A673 (cell line): ENCODE measurements around the gene MT1H. TPM values are rescaled to one million over a fixed set of nuclear protein-coding genes. Genes with fewer than 3 reads are reported as not detected.

ENCODE experiments used
- BruUV-seq: library from RNA; stranded (reverse); fragments of 400-500 nt; replicated peaks from 2 replicates; lab custom pipeline; 2021; lab: Mats Ljungman, UMichigan
- CTCF ChIA-PET: fragments of 300-600 bp; sonication (Branson Sonifier 250); formaldehyde crosslinking; loops from one replicate; lab custom pipeline; 2022; ENCODE audit warnings: antibody characterized with exemption; lab: Charles Lee
- POLR2A ChIA-PET: fragments of 300-600 bp; sonication (Branson Sonifier 250); formaldehyde crosslinking; loops from one replicate; lab custom pipeline; 2022; ENCODE audit warnings: antibody characterized with exemption; ENCODE audit not compliant: low non-redundant PET; lab: Charles Lee
- DNase-seq: peaks from one replicate; pipeline ENCODE4 v3.0.0-alpha.2; 2015; ENCODE audit warnings: low spot score
- H3K27ac ChIP-seq: fragments of 200-600 bp; sonication (generic); 2 replicates; pipeline ENCODE4 v1.5.1; 2016; ENCODE audit warnings: mixed run types, low read depth, mild to moderate bottlenecking, mixed read lengths, antibody characterized with exemption, low read length; ENCODE audit not compliant: poor library complexity, severe bottlenecking
- H3K27me3 ChIP-seq: fragments of 200-600 bp; sonication (generic); replicated peaks from 2 replicates; pipeline ENCODE4 v1.6.1; 2017; ENCODE audit warnings: mixed run types, low read depth, mild to moderate bottlenecking, mixed read lengths, antibody characterized with exemption, low read length; ENCODE audit not compliant: insufficient read depth, poor library complexity
- H3K36me3 ChIP-seq: fragments of 200-600 bp; sonication (generic); 2 replicates; pipeline ENCODE4 v1.6.1; 2016; ENCODE audit warnings: mixed run types, mild to moderate bottlenecking, mixed read lengths, antibody characterized with exemption, low read length; ENCODE audit not compliant: insufficient read depth, poor library complexity, severe bottlenecking
- H3K4me1 ChIP-seq: fragments of 200-600 bp; sonication (generic); 2 replicates; pipeline ENCODE4 v1.6.1; 2017; ENCODE audit warnings: mixed run types, mild to moderate bottlenecking, mixed read lengths, antibody characterized with exemption, low read length; ENCODE audit not compliant: insufficient read depth, poor library complexity, severe bottlenecking
- H3K4me3 ChIP-seq: fragments of 200-600 bp; sonication (generic); 2 replicates; pipeline ENCODE4 v1.5.1; 2016; ENCODE audit warnings: low read depth, mixed run types, mild to moderate bottlenecking, mixed read lengths, low read length; ENCODE audit not compliant: poor library complexity, severe bottlenecking
- H3K9me3 ChIP-seq: fragments of 200-600 bp; sonication (generic); 2 replicates; pipeline ENCODE4 v1.6.1; 2016; ENCODE audit warnings: mixed run types, low read depth, mild to moderate bottlenecking, mixed read lengths, antibody characterized with exemption, low read length; ENCODE audit not compliant: poor library complexity, severe bottlenecking
- EZH2 ChIP-seq: fragments of 200-600 bp; sonication (generic); IDR thresholded peaks from 2 replicates; pipeline ENCODE4 v1.6.1; 2017; ENCODE audit warnings: borderline replicate concordance, low read depth, mild to moderate bottlenecking, mixed read lengths, antibody characterized with exemption, low read length; ENCODE audit not compliant: poor library complexity, severe bottlenecking
- intact Hi-C: fragments of 100-400 bp; cut with micrococcal nuclease; formaldehyde crosslinking; loops from one replicate; pipeline ENCODE4 v1.10.0; 2022; ENCODE audit not compliant: unreplicated experiment
- total RNA-seq: library from RNA; stranded (reverse); gene quantifications from 2 replicates; pipeline ENCODE4 v1.2.3, GENCODE V29; 2021
- TF ChIP-seq, protein P1 (sequence below): fragments of 300-800, 200-600 bp; sonication (generic); conservative IDR thresholded peaks from 2 replicates; pipeline ENCODE4 v1.5.1; 2017; ENCODE audit warnings: low read depth, mild to moderate bottlenecking, antibody characterized with exemption, low read length, moderate library complexity, mixed read lengths

MT1H gene
- total RNA-seq, 1 experiment from 2014 or later: 2.4 TPM

DNA sequence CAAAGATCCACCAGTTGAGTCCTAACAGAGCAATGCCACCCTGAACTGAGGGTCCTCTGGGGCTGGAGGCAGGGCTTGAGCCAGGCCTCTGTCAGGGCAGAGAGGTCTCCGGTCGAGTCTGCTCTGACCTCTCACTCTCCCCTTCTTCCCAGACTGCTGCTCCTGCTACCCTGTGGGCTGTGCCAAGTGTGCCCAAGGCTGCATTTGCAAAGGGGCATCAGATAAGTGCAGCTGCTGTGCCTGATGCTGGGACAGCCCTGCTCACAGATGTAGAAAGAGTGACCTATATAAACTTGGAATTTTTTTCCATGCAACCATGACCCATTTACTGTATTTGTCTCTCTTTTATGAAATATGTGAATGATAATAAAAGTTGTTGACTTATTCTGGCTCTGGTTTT, 20.3 kb upstream of the MT1H start:
- Histone ChIP-seq H3K27me3 (peaks cover 3% of the 10 kb centered on the region), H3K9me3 (no peaks in the 10 kb centered on the region), H3K4me1 (no peaks in the 10 kb centered on the region), H3K27ac (no peak overlapping the region), H3K4me3 (no peak overlapping the region), H3K36me3 (no peaks in the 10 kb centered on the region)
- intact Hi-C loops: no loop called here
- BruUV-seq: no TSS peak
- ChIA-PET CTCF (no interaction called here), POLR2A (no interaction called here)
- TF ChIP-seq EZH2: no peak
- TF ChIP-seq, protein P1, sequence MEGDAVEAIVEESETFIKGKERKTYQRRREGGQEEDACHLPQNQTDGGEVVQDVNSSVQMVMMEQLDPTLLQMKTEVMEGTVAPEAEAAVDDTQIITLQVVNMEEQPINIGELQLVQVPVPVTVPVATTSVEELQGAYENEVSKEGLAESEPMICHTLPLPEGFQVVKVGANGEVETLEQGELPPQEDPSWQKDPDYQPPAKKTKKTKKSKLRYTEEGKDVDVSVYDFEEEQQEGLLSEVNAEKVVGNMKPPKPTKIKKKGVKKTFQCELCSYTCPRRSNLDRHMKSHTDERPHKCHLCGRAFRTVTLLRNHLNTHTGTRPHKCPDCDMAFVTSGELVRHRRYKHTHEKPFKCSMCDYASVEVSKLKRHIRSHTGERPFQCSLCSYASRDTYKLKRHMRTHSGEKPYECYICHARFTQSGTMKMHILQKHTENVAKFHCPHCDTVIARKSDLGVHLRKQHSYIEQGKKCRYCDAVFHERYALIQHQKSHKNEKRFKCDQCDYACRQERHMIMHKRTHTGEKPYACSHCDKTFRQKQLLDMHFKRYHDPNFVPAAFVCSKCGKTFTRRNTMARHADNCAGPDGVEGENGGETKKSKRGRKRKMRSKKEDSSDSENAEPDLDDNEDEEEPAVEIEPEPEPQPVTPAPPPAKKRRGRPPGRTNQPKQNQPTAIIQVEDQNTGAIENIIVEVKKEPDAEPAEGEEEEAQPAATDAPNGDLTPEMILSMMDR: no peak
- no peak for DNase-seq

DNA sequence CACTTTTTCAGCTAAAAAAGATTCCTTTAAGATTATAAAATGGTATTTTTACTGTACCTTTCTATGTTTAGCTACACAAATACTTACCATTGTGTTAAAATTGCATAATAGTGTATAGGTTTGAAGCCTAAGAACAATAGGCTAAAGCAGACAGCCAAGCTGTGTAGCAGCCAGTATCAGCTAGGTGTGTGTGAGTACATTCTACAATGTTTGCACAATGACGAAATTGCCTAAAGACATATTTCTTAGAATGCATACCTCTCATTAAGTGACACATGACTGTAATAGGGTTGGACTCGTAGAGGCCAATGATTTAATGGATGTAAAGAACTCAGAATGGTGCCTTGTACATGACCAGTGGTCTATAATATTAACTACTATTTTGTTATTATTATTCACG, 19.8 kb upstream of the MT1H start:
- no TSS peak for BruUV-seq
- TF ChIP-seq EZH2: no peak
- TF ChIP-seq, protein P1: no peak
- Histone ChIP-seq H3K27me3 (peaks cover 3% of the 10 kb centered on the region), H3K9me3 (no peaks in the 10 kb centered on the region), H3K27ac (no peak overlapping the region), H3K36me3 (no peaks in the 10 kb centered on the region), H3K4me3 (no peak overlapping the region), H3K4me1 (no peaks in the 10 kb centered on the region)
- ChIA-PET POLR2A (no interaction called here), CTCF (no interaction called here)
- intact Hi-C loops: no loop called here
- no peak for DNase-seq

DNA sequence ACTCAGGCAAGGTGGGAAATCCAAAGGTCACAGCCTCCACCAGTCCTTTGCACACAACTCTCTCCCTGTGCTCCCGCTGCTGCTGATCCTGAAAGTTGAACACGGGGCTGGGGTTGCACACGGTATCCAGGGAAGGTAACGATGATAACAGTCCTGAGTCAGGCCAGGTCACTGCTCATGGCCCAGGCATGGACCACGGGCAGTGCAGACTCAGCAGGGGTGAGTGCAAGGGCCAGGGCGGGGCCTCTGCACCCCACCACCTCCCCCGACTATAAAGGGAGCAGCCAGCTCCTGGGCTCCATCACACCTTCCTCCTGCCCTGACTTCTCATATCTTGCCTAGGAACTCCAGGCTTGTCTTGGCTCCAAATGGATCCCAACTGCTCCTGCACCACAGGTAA, 18.0 kb upstream of the MT1H start, which contains the start of gene MT1B:
Gene MT1B, plus strand, starts transcription at position 301 of the 400 bp plus-strand sequence. Its CDS starts 68 bp downstream, at position 369.
- Histone ChIP-seq H3K4me3 (no peak within 1 kb of the TSS), H3K27me3 (peaks cover 3% of the 10 kb centered on the region), H3K4me1 (no peaks in the 10 kb centered on the region), H3K36me3 (no peaks in the 10 kb centered on the region), H3K27ac (no peak within 1 kb of the TSS), H3K9me3 (no peaks in the 10 kb centered on the region)
- intact Hi-C loops: no loop called here
- no TSS peak for BruUV-seq
- DNase-seq: no peak
- ChIA-PET CTCF (no interaction called here), POLR2A (no interaction called here)
- no peak for TF ChIP-seq EZH2
- TF ChIP-seq, protein P1: no peak
